GM21526 (cell line): Measurements from ENCODE around the gene ATP8A1.

ENCODE experiments used
- ATAC-seq: cut with Tn5 transposase; IDR thresholded peaks from one replicate; pipeline ENCODE4 v1.9.1; 2021; ENCODE audit warnings: moderate library complexity; ENCODE audit not compliant: unreplicated experiment, low FRiP score

The ATP8A1 gene

GRCh38 chr4:42628740-42629139 lies 28.2 kb downstream of the ATP8A1 start:
- ATAC-seq: no peak

- peak; percentile 92 for ATAC-seq
These were observed 28.8 kb downstream of the ATP8A1 start for GRCh38 chr4:42627885-42628646.

- no peak for ATAC-seq
These were observed 30.2 kb downstream of the ATP8A1 start for GRCh38 chr4:42626629-42627146.

- ATAC-seq: no peak
These were observed 31.6 kb downstream of the ATP8A1 start for GRCh38 chr4:42625329-42625728.

- ATAC-seq: no peak
These were observed 32.4 kb downstream of the ATP8A1 start for GRCh38 chr4:42624551-42624950.

GRCh38 chr4:42618023-42618422 lies 38.9 kb downstream of the ATP8A1 start:
- ATAC-seq: no peak

GRCh38 chr4:42617030-42617429 lies 39.9 kb downstream of the ATP8A1 start:
- no peak for ATAC-seq

GRCh38 chr4:42616572-42616971 lies 40.3 kb downstream of the ATP8A1 start:
- ATAC-seq: no peak

GRCh38 chr4:42615131-42615763 lies 41.7 kb downstream of the ATP8A1 start:
- ATAC-seq: no peak

- ATAC-seq: no peak
These were observed 44.0 kb downstream of the ATP8A1 start for GRCh38 chr4:42612898-42613297.

- no peak for ATAC-seq
These were observed 46.0 kb downstream of the ATP8A1 start for GRCh38 chr4:42610941-42611340.

- no peak for ATAC-seq
These were observed 47.9 kb downstream of the ATP8A1 start for GRCh38 chr4:42609051-42609450.

GRCh38 chr4:42608551-42608950 lies 48.4 kb downstream of the ATP8A1 start:
- no peak for ATAC-seq

- no peak for ATAC-seq
These were observed 49.7 kb downstream of the ATP8A1 start for GRCh38 chr4:42607011-42607726.

- ATAC-seq: no peak
These were observed 51.6 kb downstream of the ATP8A1 start for GRCh38 chr4:42605264-42605663.

GRCh38 chr4:42603862-42604261 lies 53.0 kb downstream of the ATP8A1 start:
- ATAC-seq: no peak

- peak; percentile 66 for ATAC-seq
These were observed 56.3 kb downstream of the ATP8A1 start for GRCh38 chr4:42600578-42600977.

- ATAC-seq: no peak
These were observed 60.0 kb downstream of the ATP8A1 start for GRCh38 chr4:42596918-42597317.

GRCh38 chr4:42594888-42595287 lies 62.0 kb downstream of the ATP8A1 start:
- ATAC-seq: no peak

GRCh38 chr4:42588909-42589308 lies 68.0 kb downstream of the ATP8A1 start:
- no peak for ATAC-seq

GRCh38 chr4:42586775-42587174 lies 70.1 kb downstream of the ATP8A1 start:
- no peak for ATAC-seq
